ENCODE measurements around the gene CLEC7A.

The CLEC7A gene

GRCh38 chr12:10130042-10130441, at the start of gene CLEC7A:
CLEC7A (minus strand) TSS chr12:10130199; CDS start chr12:10130082, 117 bp downstream.
- no peak for DNase-seq (ENCODE audit: extremely low read depth, low read depth)
- TF ChIP-seq, protein P1, sequence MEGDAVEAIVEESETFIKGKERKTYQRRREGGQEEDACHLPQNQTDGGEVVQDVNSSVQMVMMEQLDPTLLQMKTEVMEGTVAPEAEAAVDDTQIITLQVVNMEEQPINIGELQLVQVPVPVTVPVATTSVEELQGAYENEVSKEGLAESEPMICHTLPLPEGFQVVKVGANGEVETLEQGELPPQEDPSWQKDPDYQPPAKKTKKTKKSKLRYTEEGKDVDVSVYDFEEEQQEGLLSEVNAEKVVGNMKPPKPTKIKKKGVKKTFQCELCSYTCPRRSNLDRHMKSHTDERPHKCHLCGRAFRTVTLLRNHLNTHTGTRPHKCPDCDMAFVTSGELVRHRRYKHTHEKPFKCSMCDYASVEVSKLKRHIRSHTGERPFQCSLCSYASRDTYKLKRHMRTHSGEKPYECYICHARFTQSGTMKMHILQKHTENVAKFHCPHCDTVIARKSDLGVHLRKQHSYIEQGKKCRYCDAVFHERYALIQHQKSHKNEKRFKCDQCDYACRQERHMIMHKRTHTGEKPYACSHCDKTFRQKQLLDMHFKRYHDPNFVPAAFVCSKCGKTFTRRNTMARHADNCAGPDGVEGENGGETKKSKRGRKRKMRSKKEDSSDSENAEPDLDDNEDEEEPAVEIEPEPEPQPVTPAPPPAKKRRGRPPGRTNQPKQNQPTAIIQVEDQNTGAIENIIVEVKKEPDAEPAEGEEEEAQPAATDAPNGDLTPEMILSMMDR (IDR thresholded peaks at IDR 0.05; ENCODE audit: low read depth, low read length, missing control alignments): no peak
- no peak within 1 kb of the TSS for H3K4me3 ChIP-seq (replicated peaks; ENCODE audit: low read depth, low read length)

DNA sequence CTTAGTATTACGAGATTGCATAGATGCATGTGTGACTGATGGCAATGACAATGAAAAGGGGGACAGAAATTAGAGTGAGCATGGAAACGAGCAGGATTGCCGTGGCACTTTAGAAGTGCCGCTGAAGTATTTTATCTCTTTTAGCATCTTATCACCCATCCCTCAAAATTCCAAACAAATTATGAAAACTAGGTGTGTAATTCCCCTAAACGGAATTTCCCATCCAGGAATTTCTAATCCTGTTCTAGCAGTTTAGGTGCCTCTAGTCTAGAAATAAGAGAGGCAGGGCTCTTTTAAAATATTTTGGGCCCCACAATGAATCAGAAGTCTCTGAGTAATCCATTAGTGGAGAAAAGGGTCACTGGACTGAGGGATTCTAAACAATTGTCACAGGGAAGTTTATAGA, 49.8 kb upstream of the CLEC7A start:
- DNase-seq (ENCODE audit: extremely low read depth, low read depth): no peak
- TF ChIP-seq, protein P1 (IDR thresholded peaks at IDR 0.05; ENCODE audit: low read depth, low read length, missing control alignments): no peak
- H3K4me3 ChIP-seq (replicated peaks; ENCODE audit: low read depth, low read length): no peak overlapping the region

GRCh38 chr12:10178821-10179220, 48.8 kb upstream of the CLEC7A start, which contains the start of gene TMEM52B:
TMEM52B (plus strand) TSS chr12:10179032; CDS start chr12:10179575, 543 bp downstream.
- no peak within 1 kb of the TSS for H3K4me3 ChIP-seq (replicated peaks; ENCODE audit: low read depth, low read length)
- TF ChIP-seq, protein P1 (IDR thresholded peaks at IDR 0.05; ENCODE audit: low read depth, low read length, missing control alignments): no peak
- no peak for DNase-seq (ENCODE audit: extremely low read depth, low read depth)

GRCh38 chr12:10175846-10176636, 46.0 kb upstream of the CLEC7A start:
- no peak for DNase-seq (ENCODE audit: extremely low read depth, low read depth)
- no peak overlapping the region for H3K4me3 ChIP-seq (replicated peaks; ENCODE audit: low read depth, low read length)
- TF ChIP-seq, protein P1 (IDR thresholded peaks at IDR 0.05; ENCODE audit: low read depth, low read length, missing control alignments): no peak

GRCh38 chr12:10174986-10175614, 45.1 kb upstream of the CLEC7A start:
- TF ChIP-seq, protein P1 (IDR thresholded peaks at IDR 0.05; ENCODE audit: low read depth, low read length, missing control alignments): no peak
- H3K4me3 ChIP-seq (replicated peaks; ENCODE audit: low read depth, low read length): no peak overlapping the region
- DNase-seq (ENCODE audit: extremely low read depth, low read depth): no peak

- TF ChIP-seq, protein P1 (IDR thresholded peaks at IDR 0.05; ENCODE audit: low read depth, low read length, missing control alignments): no peak
- no peak for DNase-seq (ENCODE audit: extremely low read depth, low read depth)
Observed at GRCh38 chr12:10171973-10172728, 42.2 kb upstream of the CLEC7A start, which contains the start of gene OLR1. OLR1 (minus strand) TSS chr12:10172132; CDS start chr12:10172077, 55 bp downstream.

More at GRCh38 chr12:10171973-10172728, 42.2 kb upstream of the CLEC7A start, which contains the start of gene OLR1:
- no peak within 1 kb of the TSS for H3K4me3 ChIP-seq (replicated peaks; ENCODE audit: low read depth, low read length)
